Mesothelial cell of epicardium (in vitro differentiated cells): ENCODE data around the gene DPP4. TPM values are rescaled to one million over a fixed set of nuclear protein-coding genes. Genes with fewer than 3 reads are reported as not detected.

Experiments used
- DNase-seq, 2 experiments: peaks; one replicate each; pipeline ENCODE4 v3.0.0; 2021; ENCODE audit warnings: low spot score in 2 of 2; ENCODE audit not compliant: unreplicated experiment in 2 of 2
- H3K27ac Mint-ChIP-seq: 2 replicates; pipeline ENCODE4 v1.8.0; 2021; ENCODE audit warnings: mixed read lengths
- H3K27me3 Mint-ChIP-seq: 2 replicates; pipeline ENCODE4 v1.8.0; 2021; ENCODE audit warnings: low read depth, mixed read lengths
- H3K36me3 Mint-ChIP-seq: 2 replicates; pipeline ENCODE4 v1.8.0; 2021; ENCODE audit warnings: mixed read lengths
- H3K4me1 Mint-ChIP-seq: 2 replicates; pipeline ENCODE4 v1.8.0; 2021; ENCODE audit warnings: mixed read lengths
- H3K4me3 Mint-ChIP-seq: 2 replicates; pipeline ENCODE4 v1.8.0; 2021; ENCODE audit warnings: mild to moderate bottlenecking, moderate library complexity, mixed read lengths
- H3K9me3 Mint-ChIP-seq: 2 replicates; pipeline ENCODE4 v1.8.0; 2021; ENCODE audit warnings: mixed read lengths
- total RNA-seq: library from RNA; stranded (reverse); gene quantifications from 3 replicates; pipeline ENCODE4 v1.2.1, GENCODE V29; 2021
- TF ChIP-seq, protein P1 (sequence below): fragments of 200-600 bp; sonication (generic); IDR thresholded peaks from one replicate; pipeline ENCODE4 v1.5.0; 2021; ENCODE audit warnings: antibody characterized with exemption; ENCODE audit not compliant: unreplicated experiment

Gene DPP4
- total RNA-seq, 1 donor from 2014 or later = 8.2 TPM

- Mint-ChIP-seq H3K4me3 (no peak overlapping the region), H3K27me3 (peaks cover 6% of the 10 kb centered on the region), H3K36me3 (no peaks in the 10 kb centered on the region), H3K4me1 (peaks cover 6% of the 10 kb centered on the region), H3K9me3 (no peaks in the 10 kb centered on the region), H3K27ac (no peak overlapping the region)
- TF ChIP-seq, protein P1, sequence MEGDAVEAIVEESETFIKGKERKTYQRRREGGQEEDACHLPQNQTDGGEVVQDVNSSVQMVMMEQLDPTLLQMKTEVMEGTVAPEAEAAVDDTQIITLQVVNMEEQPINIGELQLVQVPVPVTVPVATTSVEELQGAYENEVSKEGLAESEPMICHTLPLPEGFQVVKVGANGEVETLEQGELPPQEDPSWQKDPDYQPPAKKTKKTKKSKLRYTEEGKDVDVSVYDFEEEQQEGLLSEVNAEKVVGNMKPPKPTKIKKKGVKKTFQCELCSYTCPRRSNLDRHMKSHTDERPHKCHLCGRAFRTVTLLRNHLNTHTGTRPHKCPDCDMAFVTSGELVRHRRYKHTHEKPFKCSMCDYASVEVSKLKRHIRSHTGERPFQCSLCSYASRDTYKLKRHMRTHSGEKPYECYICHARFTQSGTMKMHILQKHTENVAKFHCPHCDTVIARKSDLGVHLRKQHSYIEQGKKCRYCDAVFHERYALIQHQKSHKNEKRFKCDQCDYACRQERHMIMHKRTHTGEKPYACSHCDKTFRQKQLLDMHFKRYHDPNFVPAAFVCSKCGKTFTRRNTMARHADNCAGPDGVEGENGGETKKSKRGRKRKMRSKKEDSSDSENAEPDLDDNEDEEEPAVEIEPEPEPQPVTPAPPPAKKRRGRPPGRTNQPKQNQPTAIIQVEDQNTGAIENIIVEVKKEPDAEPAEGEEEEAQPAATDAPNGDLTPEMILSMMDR = no peak
- no peak for DNase-seq
These were observed 67.7 kb downstream of the DPP4 start for GRCh38 chr2:162006337-162006736.

GRCh38 chr2:162004031-162004430 is 70.0 kb downstream of the DPP4 start:
- Mint-ChIP-seq H3K9me3 (no peaks in the 10 kb centered on the region), H3K27ac (no peak overlapping the region), H3K4me1 (peaks cover 2% of the 10 kb centered on the region), H3K36me3 (no peaks in the 10 kb centered on the region), H3K27me3 (peaks cover 6% of the 10 kb centered on the region), H3K4me3 (no peak overlapping the region)
- DNase-seq = no peak
- TF ChIP-seq, protein P1 = no peak

DNA sequence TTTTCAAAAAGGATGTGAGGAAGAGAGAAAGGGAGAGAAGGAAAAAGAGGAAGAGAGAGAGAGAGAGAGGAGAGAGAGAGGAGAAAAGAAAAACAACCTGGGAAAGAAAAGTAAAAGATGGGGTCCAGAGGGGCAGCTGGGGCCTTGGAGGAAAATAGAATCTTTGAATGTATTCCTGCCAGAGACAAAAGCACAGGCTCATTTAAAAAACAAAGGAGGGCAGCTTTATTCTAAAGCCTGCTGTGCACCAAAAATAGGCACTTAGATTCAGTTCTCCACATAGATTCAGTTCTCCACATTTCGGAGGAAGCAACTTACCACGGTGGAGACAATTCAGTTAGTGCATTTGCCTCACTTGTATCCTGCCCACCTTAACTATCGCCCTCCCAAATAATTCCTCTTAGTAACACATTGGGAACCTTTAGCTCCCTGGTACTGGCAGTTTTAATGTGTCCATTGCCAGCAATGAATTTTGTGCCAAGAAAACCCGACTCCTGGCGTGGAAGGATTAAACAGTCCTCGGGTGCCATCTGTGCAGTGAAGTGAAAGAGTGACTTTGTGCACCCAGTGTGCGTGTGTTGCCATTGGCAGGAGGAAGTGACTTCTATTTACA is 71.3 kb downstream of the DPP4 start:
- Mint-ChIP-seq H3K4me3 (no peak overlapping the region), H3K36me3 (no peaks in the 10 kb centered on the region), H3K27me3 (peaks cover 6% of the 10 kb centered on the region), H3K9me3 (no peaks in the 10 kb centered on the region), H3K4me1 (peaks cover 1% of the 10 kb centered on the region), H3K27ac (no peak overlapping the region)
- no peak for DNase-seq
- TF ChIP-seq, protein P1 = no peak

GRCh38 chr2:162000431-162000830 is 73.6 kb downstream of the DPP4 start:
- Mint-ChIP-seq H3K4me3 (no peak overlapping the region), H3K36me3 (no peaks in the 10 kb centered on the region), H3K27ac (no peak overlapping the region), H3K27me3 (peaks cover 8% of the 10 kb centered on the region), H3K9me3 (no peaks in the 10 kb centered on the region), H3K4me1 (peaks cover 1% of the 10 kb centered on the region)
- TF ChIP-seq, protein P1 = no peak
- no peak for DNase-seq

- Mint-ChIP-seq H3K27me3 (peaks cover 10% of the 10 kb centered on the region), H3K4me3 (no peak overlapping the region), H3K36me3 (no peaks in the 10 kb centered on the region), H3K9me3 (no peaks in the 10 kb centered on the region), H3K4me1 (peaks cover 1% of the 10 kb centered on the region), H3K27ac (no peak overlapping the region)
- no peak for DNase-seq
- TF ChIP-seq, protein P1 = no peak
These were observed 74.7 kb downstream of the DPP4 start for GRCh38 chr2:161999321-161999720.

GRCh38 chr2:161998857-161999256 is 75.2 kb downstream of the DPP4 start:
- DNase-seq = no peak
- TF ChIP-seq, protein P1 = no peak
- peaks cover 1% of the 10 kb centered on the region for H3K4me1 Mint-ChIP-seq
- H3K27ac Mint-ChIP-seq = no peak overlapping the region
- H3K36me3 Mint-ChIP-seq = no peaks in the 10 kb centered on the region
- H3K27me3 Mint-ChIP-seq = peaks cover 7% of the 10 kb centered on the region
- no peaks in the 10 kb centered on the region for H3K9me3 Mint-ChIP-seq
- H3K4me3 Mint-ChIP-seq = no peak overlapping the region
